Neural crest cell (in vitro differentiated cells): ENCODE data around the gene SPRN. TPM values are rescaled to one million over a fixed set of nuclear protein-coding genes. Genes with fewer than 3 reads are reported as not detected.

Experiments
- DNase-seq: peaks from one replicate; pipeline ENCODE4 v3.0.0; 2021; ENCODE audit warnings: low read depth, mixed read lengths, low spot score
- H3K27ac Mint-ChIP-seq: one replicate; pipeline ENCODE4 v1.8.0; 2021; ENCODE audit warnings: mild to moderate bottlenecking, mixed read lengths; ENCODE audit not compliant: unreplicated experiment
- H3K27me3 Mint-ChIP-seq: 2 replicates; pipeline ENCODE4 v1.8.0; 2021; ENCODE audit warnings: low read depth, mild to moderate bottlenecking, mixed read lengths
- H3K36me3 Mint-ChIP-seq: 2 replicates; pipeline ENCODE4 v1.8.0; 2021; ENCODE audit warnings: low read depth, mild to moderate bottlenecking, mixed read lengths
- H3K4me1 Mint-ChIP-seq: 2 replicates; pipeline ENCODE4 v1.8.0; 2021; ENCODE audit warnings: mixed read lengths
- H3K4me3 Mint-ChIP-seq: one replicate; pipeline ENCODE4 v1.8.0; 2021; ENCODE audit warnings: mild to moderate bottlenecking, mixed read lengths
- H3K9me3 Mint-ChIP-seq: 2 replicates; pipeline ENCODE4 v1.8.0; 2021; ENCODE audit warnings: mixed read lengths
- CTCF ChIP-seq: fragments of 200-600 bp; sonication (generic); conservative IDR thresholded peaks from 2 replicates; pipeline ENCODE4 v1.5.0; 2021; ENCODE audit warnings: antibody characterized with exemption, mild to moderate bottlenecking
- microRNA-seq: library from miRNA; unstranded; fragments of <30 nt; microRNA quantifications from one replicate; pipeline ENCODE4, GENCODE V29; 2020
- total RNA-seq: library from RNA; stranded (reverse); gene quantifications from 2 replicates; pipeline ENCODE4 v1.2.1, GENCODE V29; 2021

Gene SPRN
- total RNA-seq, 1 donor from 2014 or later, result 0.37 TPM

DNA sequence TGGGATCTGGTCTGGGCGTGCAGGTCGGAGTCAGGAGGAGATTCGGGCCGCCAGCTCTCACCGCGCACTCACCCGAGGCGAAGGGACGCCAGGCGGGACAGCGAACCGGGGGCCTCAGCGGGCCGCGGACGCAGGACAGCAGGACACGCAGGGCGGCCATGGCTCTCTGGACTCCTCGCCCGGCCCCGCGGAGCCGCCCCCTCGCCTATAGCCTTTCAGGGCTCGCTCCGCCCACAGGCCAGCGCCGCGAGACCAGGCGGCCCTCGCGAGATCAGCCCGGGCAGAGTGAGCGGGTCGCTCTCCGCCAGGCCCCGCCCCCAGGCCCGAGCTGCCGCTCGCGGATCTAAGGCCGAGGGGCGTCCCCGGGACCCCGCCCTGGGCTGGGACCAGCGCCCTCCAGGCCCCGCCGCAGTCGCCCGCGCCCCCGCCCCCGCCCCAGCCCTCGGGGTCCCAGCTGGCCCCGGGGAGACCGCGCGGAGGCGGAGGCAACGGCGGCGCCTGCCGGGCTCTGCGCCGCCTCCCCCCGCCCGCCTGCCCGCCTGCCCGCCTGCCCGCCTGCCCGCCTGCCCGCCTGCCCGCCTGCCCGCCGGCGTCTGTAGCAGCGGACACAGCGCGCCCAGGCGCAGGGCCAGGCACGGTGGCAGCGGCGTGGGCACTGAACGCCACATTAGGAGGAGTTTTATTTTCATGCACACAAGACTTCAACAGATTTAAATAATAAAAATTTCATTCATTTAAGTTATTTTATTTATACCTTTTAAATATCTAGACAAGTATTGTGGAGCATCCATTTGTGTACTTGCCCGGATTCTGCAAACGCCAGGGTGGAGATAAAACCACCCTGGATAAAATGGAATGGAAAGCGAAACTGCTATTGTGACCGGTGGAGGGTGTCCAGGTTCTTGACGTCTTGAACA, 51.0 kb downstream of the SPRN start, which contains the start of gene ECHS1:
ECHS1 (minus strand) TSS at position 181 of the 917 bp plus-strand sequence; CDS start at position 160, 21 bp downstream.
- peaks cover 28% of the 10 kb centered on the region for H3K4me1 Mint-ChIP-seq
- H3K9me3 Mint-ChIP-seq, result no peaks in the 10 kb centered on the region

GRCh38 chr10:133372507-133372906, 51.9 kb downstream of the SPRN start:
- H3K9me3 Mint-ChIP-seq, result no peaks in the 10 kb centered on the region
- no peak for DNase-seq
- H3K27me3 Mint-ChIP-seq, result peaks cover 4% of the 10 kb centered on the region
- H3K4me3 Mint-ChIP-seq, result peak overlapping the region; percentile 88
- peaks cover 4% of the 10 kb centered on the region for H3K36me3 Mint-ChIP-seq
- TF ChIP-seq CTCF, result no peak
- no peak overlapping the region for H3K27ac Mint-ChIP-seq
- H3K4me1 Mint-ChIP-seq, result peaks cover 28% of the 10 kb centered on the region

More for the DNA sequence above, 51.0 kb downstream of the SPRN start, which contains the start of gene ECHS1:
- Mint-ChIP-seq H3K4me3 (peak within 1 kb of the TSS; percentile 93), H3K27me3 (peaks cover 4% of the 10 kb centered on the region), H3K36me3 (no peaks in the 10 kb centered on the region), H3K27ac (peak within 1 kb of the TSS; percentile 62)
- DNase-seq, result peak; percentile 95
- TF ChIP-seq CTCF, result no peak

Small RNA genes lying within 50 kb of the gene (microRNA-seq; reads per million reads assigned to microRNA genes)
- 4.7 reads per million for gene MIR3944

Other genes starting within 250 kb of the SPRN start
- gene UTF1, start 194.4 kb downstream of the SPRN start, total RNA-seq, result not detected in 2 replicates
- not detected in 2 replicates for gene VENTX, start 186.8 kb downstream of the SPRN start, total RNA-seq
- 3.6 and 4.5 TPM in 2 replicates for gene ADAM8, start 147.8 kb downstream of the SPRN start, total RNA-seq
- 70.0 and 72.0 TPM in 2 replicates for gene TUBGCP2, start 115.8 kb downstream of the SPRN start, total RNA-seq
- 62.7 and 75.6 TPM in 2 replicates for gene ZNF511, start 115.7 kb downstream of the SPRN start, total RNA-seq
- gene CALY, start 87.7 kb downstream of the SPRN start, total RNA-seq, result 0.82 and 0.89 TPM in 2 replicates
- gene PRAP1, start 77.3 kb downstream of the SPRN start, total RNA-seq, result not detected in 2 replicates
- gene FUOM, start 66.6 kb downstream of the SPRN start, total RNA-seq, result 18.1 and 18.3 TPM in 2 replicates
- 98.1 and 103 TPM in 2 replicates for gene ECHS1, start 51.3 kb downstream of the SPRN start, total RNA-seq
- gene PAOX, start 45.4 kb downstream of the SPRN start, total RNA-seq, result 8.8 and 9.7 TPM in 2 replicates
- gene MTG1, start 30.5 kb downstream of the SPRN start, total RNA-seq, result 104 and 105 TPM in 2 replicates
- 1.4 and 1.6 TPM in 2 replicates for gene SCART1, start 29.3 kb upstream of the SPRN start, total RNA-seq
- gene CYP2E1, start 102.7 kb upstream of the SPRN start, total RNA-seq, result 0.48 and 0.49 TPM in 2 replicates
- gene SYCE1, start 141.0 kb upstream of the SPRN start, total RNA-seq, result not detected in 2 replicates
- not detected in 2 replicates for gene FRG2B, start 202.2 kb upstream of the SPRN start, total RNA-seq